GM12864 (cell line): Measurements from ENCODE around the gene TAC3.
"Not testable (repeated sequence)": the region's sequence is repeated elsewhere in the genome, so short reads cannot be mapped to it uniquely, and the experiment has no call there.

ENCODE experiments used
- DNase-seq: peaks from one replicate; pipeline ENCODE4 v3.0.0-alpha.2; 2011; ENCODE audit warnings: low read depth
- H3K4me3 ChIP-seq: 2 replicates; pipeline ENCODE4 v1.5.1; 2011; ENCODE audit warnings: mild to moderate bottlenecking, low read depth, low read length, control low read depth
- TF ChIP-seq, protein P1 (sequence below): IDR thresholded peaks from 2 replicates; pipeline ENCODE4 v1.5.1; 2011; ENCODE audit warnings: low read depth, mild to moderate bottlenecking, moderate library complexity, low read length, control low read depth, inconsistent platforms; ENCODE audit errors: missing control alignments

The TAC3 gene

DNA sequence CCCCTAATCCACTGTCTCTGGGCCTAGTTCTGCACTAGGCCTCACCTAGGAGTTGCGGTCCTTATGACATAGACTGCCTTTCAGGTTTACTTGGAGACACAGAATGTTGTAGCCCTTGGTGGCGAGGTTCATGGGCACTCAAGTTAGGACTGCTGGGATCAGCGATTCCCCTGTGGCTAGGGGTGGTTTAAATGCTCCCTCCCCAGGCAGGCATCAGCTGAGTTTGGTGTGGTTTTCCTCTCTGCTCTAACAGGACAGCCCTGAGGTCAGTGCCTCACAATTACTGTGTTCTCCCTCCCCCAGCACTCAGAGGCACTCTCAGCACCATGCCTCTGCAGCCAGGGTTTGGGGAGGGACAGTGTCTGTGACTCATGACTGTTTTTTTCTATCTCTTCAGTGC is 36.7 kb downstream of the TAC3 start:
- no peak overlapping the region for H3K4me3 ChIP-seq
- DNase-seq: no peak
- TF ChIP-seq, protein P1, sequence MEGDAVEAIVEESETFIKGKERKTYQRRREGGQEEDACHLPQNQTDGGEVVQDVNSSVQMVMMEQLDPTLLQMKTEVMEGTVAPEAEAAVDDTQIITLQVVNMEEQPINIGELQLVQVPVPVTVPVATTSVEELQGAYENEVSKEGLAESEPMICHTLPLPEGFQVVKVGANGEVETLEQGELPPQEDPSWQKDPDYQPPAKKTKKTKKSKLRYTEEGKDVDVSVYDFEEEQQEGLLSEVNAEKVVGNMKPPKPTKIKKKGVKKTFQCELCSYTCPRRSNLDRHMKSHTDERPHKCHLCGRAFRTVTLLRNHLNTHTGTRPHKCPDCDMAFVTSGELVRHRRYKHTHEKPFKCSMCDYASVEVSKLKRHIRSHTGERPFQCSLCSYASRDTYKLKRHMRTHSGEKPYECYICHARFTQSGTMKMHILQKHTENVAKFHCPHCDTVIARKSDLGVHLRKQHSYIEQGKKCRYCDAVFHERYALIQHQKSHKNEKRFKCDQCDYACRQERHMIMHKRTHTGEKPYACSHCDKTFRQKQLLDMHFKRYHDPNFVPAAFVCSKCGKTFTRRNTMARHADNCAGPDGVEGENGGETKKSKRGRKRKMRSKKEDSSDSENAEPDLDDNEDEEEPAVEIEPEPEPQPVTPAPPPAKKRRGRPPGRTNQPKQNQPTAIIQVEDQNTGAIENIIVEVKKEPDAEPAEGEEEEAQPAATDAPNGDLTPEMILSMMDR: no peak

DNA sequence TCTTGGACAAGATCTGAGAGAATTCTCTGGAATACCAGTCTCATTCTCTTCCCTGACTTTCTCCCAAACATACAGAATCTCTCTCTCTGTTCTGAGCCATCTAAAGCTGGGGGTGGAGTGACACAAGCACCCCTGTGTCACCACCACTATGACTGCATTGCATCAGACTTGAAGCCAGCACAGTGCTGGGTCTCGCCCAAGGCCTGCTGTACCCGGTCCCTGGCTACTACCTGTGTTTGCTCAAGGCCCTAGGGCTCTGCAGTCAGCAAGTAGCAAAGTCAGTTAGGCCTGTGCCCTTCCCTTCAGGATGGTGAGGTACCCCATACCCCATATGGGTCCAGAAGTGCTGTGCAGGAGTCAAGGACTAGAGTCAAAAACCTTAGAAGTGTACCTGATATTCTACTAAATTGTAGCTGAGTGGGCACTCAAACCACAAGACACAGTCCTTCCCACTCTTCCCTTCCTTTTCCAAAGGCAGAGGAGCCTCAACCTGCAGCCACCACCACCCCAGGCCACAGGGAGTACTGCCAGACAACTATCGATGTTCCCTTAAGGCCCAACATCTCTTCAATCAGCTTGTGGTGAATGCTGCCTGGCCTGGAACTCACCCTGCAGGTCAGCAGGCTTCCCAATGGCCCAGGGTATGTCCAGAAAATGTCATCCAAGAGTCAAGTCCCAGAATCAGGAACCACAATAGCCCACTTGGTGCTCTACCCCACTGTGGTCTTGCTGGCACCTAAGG is 37.8 kb downstream of the TAC3 start:
- H3K4me3 ChIP-seq: no peak overlapping the region
- no peak for DNase-seq
- TF ChIP-seq, protein P1: no peak

DNA sequence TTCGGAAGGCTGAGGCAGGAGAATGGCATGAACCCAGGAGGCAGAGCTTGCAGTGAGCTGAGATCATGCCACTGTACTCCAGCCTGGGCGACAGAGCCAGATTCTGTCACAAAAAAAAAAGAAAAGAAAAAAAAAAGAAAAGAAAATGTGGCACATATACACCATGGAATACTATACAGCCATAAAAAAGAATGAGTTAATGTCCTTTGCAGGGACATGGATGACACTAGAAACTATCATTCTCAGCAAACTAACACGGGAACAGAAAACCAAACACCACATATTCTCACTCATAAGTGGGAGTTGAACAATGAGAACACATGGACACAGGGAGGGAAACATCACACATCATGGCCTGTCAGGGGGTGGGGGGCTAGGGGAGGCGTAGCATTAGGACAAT is 39.0 kb downstream of the TAC3 start:
- H3K4me3 ChIP-seq, DNase-seq: not testable (repeated sequence)

GRCh38 chr12:56974224-56974623 is 42.1 kb downstream of the TAC3 start:
- not testable (repeated sequence) for DNase-seq, H3K4me3 ChIP-seq

GRCh38 chr12:56968910-56969309 is 47.4 kb downstream of the TAC3 start:
- H3K4me3 ChIP-seq, DNase-seq: not testable (repeated sequence)

DNA sequence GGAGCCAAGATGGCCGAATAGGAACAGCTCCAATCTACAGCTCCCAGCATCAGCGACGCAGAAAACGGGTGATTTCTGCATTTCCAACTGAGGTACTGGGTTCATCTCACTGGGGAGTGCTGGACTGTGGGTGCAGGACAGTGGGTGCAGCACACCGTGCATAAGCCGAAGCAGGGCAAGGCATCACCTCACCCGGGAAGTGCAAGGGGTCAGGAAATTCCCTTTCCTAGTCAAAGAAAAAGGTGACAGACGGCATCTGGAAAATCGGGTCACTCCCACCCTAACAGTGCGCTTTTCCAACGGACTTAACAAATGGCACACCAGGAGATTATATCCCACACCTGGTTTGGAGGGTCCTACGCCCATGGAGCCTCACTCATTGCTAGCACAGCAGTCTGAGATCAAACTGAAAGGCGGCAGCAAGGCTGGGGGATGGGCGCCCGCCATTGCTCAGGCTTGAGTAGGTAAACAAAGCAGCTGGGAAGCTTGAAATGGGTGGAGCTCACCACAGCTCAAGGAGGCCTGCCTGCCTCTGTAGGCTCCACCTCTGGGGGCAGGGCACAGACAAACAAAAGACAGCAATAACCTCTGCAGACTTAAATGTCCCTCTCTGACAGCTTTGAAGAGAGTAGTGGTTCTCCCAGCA is 50.2 kb downstream of the TAC3 start:
- not testable (repeated sequence) for H3K4me3 ChIP-seq, DNase-seq

- DNase-seq, H3K4me3 ChIP-seq: not testable (repeated sequence)
Measured at GRCh38 chr12:56965124-56965523, 51.2 kb downstream of the TAC3 start.

- not testable (repeated sequence) for DNase-seq, H3K4me3 ChIP-seq
Measured at GRCh38 chr12:56963557-56963956, 52.8 kb downstream of the TAC3 start.

GRCh38 chr12:56962247-56962646 is 54.1 kb downstream of the TAC3 start:
- not testable (repeated sequence) for H3K4me3 ChIP-seq, DNase-seq
